ENCODE data around the gene CTNNA3.
"Not testable (repeated sequence)": the region's sequence is repeated elsewhere in the genome, so short reads cannot be mapped to it uniquely, and the experiment has no call there.

CTNNA3 gene

GRCh38 chr10:67230680-67231500 lies 465.1 kb downstream of the CTNNA3 start:
- DNase-seq, result not testable (repeated sequence)

- no peak for DNase-seq
These were observed 470.8 kb downstream of the CTNNA3 start for GRCh38 chr10:67225226-67225625.

- DNase-seq, result no peak
These were observed 471.4 kb downstream of the CTNNA3 start for GRCh38 chr10:67224553-67224952.

GRCh38 chr10:67222934-67223333 lies 473.1 kb downstream of the CTNNA3 start:
- no peak for DNase-seq

GRCh38 chr10:67221939-67222494 lies 474.0 kb downstream of the CTNNA3 start:
- DNase-seq, result no peak

GRCh38 chr10:67211680-67212079 lies 484.3 kb downstream of the CTNNA3 start:
- no peak for DNase-seq

- not testable (repeated sequence) for DNase-seq
These were observed 488.1 kb downstream of the CTNNA3 start for GRCh38 chr10:67207923-67208322.

- DNase-seq, result no peak
These were observed 495.0 kb downstream of the CTNNA3 start for GRCh38 chr10:67200913-67201564.

- no peak for DNase-seq
These were observed 520.6 kb downstream of the CTNNA3 start for GRCh38 chr10:67175354-67175753.

GRCh38 chr10:67173787-67174186 lies 522.2 kb downstream of the CTNNA3 start:
- no peak for DNase-seq

GRCh38 chr10:67171970-67172369 lies 524.0 kb downstream of the CTNNA3 start:
- DNase-seq, result no peak

GRCh38 chr10:67156239-67156638 lies 539.8 kb downstream of the CTNNA3 start:
- no peak for DNase-seq

- DNase-seq, result no peak
These were observed 544.5 kb downstream of the CTNNA3 start for GRCh38 chr10:67151471-67151870.

- DNase-seq, result no peak
These were observed 551.5 kb downstream of the CTNNA3 start for GRCh38 chr10:67144530-67144929.

GRCh38 chr10:67141300-67141699 lies 554.7 kb downstream of the CTNNA3 start:
- DNase-seq, result no peak

- no peak for DNase-seq
These were observed 555.4 kb downstream of the CTNNA3 start for GRCh38 chr10:67140641-67141040.

- no peak for DNase-seq
These were observed 568.6 kb downstream of the CTNNA3 start for GRCh38 chr10:67127441-67127840.

- DNase-seq, result no peak
These were observed 576.3 kb downstream of the CTNNA3 start for GRCh38 chr10:67119651-67120050.

- no peak for DNase-seq
These were observed 580.0 kb downstream of the CTNNA3 start for GRCh38 chr10:67115972-67116371.

GRCh38 chr10:67114945-67115344 lies 581.0 kb downstream of the CTNNA3 start:
- no peak for DNase-seq

- no peak for DNase-seq
These were observed 583.2 kb downstream of the CTNNA3 start for GRCh38 chr10:67112765-67113164.

- no peak for DNase-seq
These were observed 585.7 kb downstream of the CTNNA3 start for GRCh38 chr10:67110286-67110685.

- no peak for DNase-seq
These were observed 588.3 kb downstream of the CTNNA3 start for GRCh38 chr10:67107670-67108069.

GRCh38 chr10:67100951-67101350 lies 595.0 kb downstream of the CTNNA3 start:
- DNase-seq, result no peak
